Measurements from ENCODE around the gene OR51B4.
"Not testable (repeated sequence)": the region's sequence is repeated elsewhere in the genome, so short reads cannot be mapped to it uniquely, and the experiment has no call there.

The OR51B4 gene

GRCh38 chr11:5313326-5314023 is 11.7 kb upstream of the OR51B4 start:
- H3K36me3 ChIP-seq (ENCODE audit: control insufficient read depth in 2 of 2, insufficient read depth in 1 of 2, low read length in 2 of 2); POLR2A ChIA-PET; H3K27ac ChIP-seq (ENCODE audit: extremely low read depth, low read depth, low read length); H3K4me3 ChIP-seq (ENCODE audit: low read depth, low read length); H3K4me1 ChIP-seq (ENCODE audit: control insufficient read depth, insufficient read depth, low read length); H3K9me3 ChIP-seq (ENCODE audit: control insufficient read depth, insufficient read depth, low read depth, low read length): not testable (repeated sequence)
- CTCF ChIA-PET, result interaction anchor here (0.6 kb wide), 1 partner anchor 69 kb away, joined by 4 read pairs; no protein-coding TSS in a partner anchor
- 0 out of 2 replicates have a peak, but pooled peaks have one; percentile 21 for TF ChIP-seq ZNF146 (tag by site-specific recombination; IDR thresholded peaks at IDR 0.05)

- no peaks in the 10 kb centered on the region for H3K36me3 ChIP-seq (ENCODE audit: control insufficient read depth in 2 of 2, insufficient read depth in 1 of 2, low read length in 2 of 2)
- H3K4me1 ChIP-seq (ENCODE audit: control insufficient read depth, insufficient read depth, low read length), result no peaks in the 10 kb centered on the region
- CTCF ChIA-PET, result no interaction called here
- no peaks in the 10 kb centered on the region for H3K9me3 ChIP-seq (ENCODE audit: control insufficient read depth, insufficient read depth, low read depth, low read length)
- H3K4me3 ChIP-seq (ENCODE audit: low read depth, low read length), result no peak overlapping the region
- POLR2A ChIA-PET, result no interaction called here
- H3K27ac ChIP-seq (ENCODE audit: extremely low read depth, low read depth, low read length), result no peak overlapping the region
- TF ChIP-seq, protein P1, sequence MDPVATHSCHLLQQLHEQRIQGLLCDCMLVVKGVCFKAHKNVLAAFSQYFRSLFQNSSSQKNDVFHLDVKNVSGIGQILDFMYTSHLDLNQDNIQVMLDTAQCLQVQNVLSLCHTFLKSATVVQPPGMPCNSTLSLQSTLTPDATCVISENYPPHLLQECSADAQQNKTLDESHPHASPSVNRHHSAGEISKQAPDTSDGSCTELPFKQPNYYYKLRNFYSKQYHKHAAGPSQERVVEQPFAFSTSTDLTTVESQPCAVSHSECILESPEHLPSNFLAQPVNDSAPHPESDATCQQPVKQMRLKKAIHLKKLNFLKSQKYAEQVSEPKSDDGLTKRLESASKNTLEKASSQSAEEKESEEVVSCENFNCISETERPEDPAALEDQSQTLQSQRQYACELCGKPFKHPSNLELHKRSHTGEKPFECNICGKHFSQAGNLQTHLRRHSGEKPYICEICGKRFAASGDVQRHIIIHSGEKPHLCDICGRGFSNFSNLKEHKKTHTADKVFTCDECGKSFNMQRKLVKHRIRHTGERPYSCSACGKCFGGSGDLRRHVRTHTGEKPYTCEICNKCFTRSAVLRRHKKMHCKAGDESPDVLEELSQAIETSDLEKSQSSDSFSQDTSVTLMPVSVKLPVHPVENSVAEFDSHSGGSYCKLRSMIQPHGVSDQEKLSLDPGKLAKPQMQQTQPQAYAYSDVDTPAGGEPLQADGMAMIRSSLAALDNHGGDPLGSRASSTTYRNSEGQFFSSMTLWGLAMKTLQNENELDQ (tag by site-specific recombination; IDR thresholded peaks at IDR 0.05; ENCODE audit: low read depth), result no peak
- TF ChIP-seq, protein P2, sequence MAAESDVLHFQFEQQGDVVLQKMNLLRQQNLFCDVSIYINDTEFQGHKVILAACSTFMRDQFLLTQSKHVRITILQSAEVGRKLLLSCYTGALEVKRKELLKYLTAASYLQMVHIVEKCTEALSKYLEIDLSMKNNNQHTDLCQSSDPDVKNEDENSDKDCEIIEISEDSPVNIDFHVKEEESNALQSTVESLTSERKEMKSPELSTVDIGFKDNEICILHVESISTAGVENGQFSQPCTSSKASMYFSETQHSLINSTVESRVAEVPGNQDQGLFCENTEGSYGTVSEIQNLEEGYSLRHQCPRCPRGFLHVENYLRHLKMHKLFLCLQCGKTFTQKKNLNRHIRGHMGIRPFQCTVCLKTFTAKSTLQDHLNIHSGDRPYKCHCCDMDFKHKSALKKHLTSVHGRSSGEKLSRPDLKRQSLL (tag by site-specific recombination; IDR thresholded peaks at IDR 0.05), result no peak
- TF ChIP-seq ZNF391 (tag by site-specific recombination; IDR thresholded peaks at IDR 0.05; ENCODE audit: borderline replicate concordance, low read depth) (no peak), GFI1B (tag by site-specific recombination; IDR thresholded peaks at IDR 0.05) (no peak), MYNN (tag by site-specific recombination; IDR thresholded peaks at IDR 0.05; ENCODE audit: borderline replicate concordance) (no peak), ZSCAN16 (tag by site-specific recombination; IDR thresholded peaks at IDR 0.05) (no peak), ZNF624 (tag by site-specific recombination; IDR thresholded peaks at IDR 0.05) (no peak), ZNF768 (tag by site-specific recombination; IDR thresholded peaks at IDR 0.05) (no peak), ZNF155 (tag by site-specific recombination; IDR thresholded peaks at IDR 0.05) (no peak)
Observed at GRCh38 chr11:5310423-5310822, 8.7 kb upstream of the OR51B4 start.

GRCh38 chr11:5307256-5308019 is 5.7 kb upstream of the OR51B4 start:
- Histone ChIP-seq H3K27ac (ENCODE audit: extremely low read depth, low read depth, low read length) (no peak overlapping the region), H3K9me3 (ENCODE audit: control insufficient read depth, insufficient read depth, low read depth, low read length) (no peaks in the 10 kb centered on the region), H3K4me1 (ENCODE audit: control insufficient read depth, insufficient read depth, low read length) (no peaks in the 10 kb centered on the region), H3K4me3 (ENCODE audit: low read depth, low read length) (no peak overlapping the region), H3K36me3 (ENCODE audit: control insufficient read depth in 2 of 2, insufficient read depth in 1 of 2, low read length in 2 of 2) (no peaks in the 10 kb centered on the region)
- ChIA-PET POLR2A (no interaction called here), CTCF (no interaction called here)
- TF ChIP-seq KLF7 (tag by site-specific recombination; IDR thresholded peaks at IDR 0.05; ENCODE audit: borderline replicate concordance) (no peak), ZNF548 (tag by site-specific recombination; IDR thresholded peaks at IDR 0.05) (no peak), ZNF488 (tag by site-specific recombination; IDR thresholded peaks at IDR 0.05) (no peak), ZNF121 (tag by site-specific recombination; IDR thresholded peaks at IDR 0.05) (no peak), PRDM4 (tag by site-specific recombination; IDR thresholded peaks at IDR 0.05) (no peak)
- TF ChIP-seq, protein P3, sequence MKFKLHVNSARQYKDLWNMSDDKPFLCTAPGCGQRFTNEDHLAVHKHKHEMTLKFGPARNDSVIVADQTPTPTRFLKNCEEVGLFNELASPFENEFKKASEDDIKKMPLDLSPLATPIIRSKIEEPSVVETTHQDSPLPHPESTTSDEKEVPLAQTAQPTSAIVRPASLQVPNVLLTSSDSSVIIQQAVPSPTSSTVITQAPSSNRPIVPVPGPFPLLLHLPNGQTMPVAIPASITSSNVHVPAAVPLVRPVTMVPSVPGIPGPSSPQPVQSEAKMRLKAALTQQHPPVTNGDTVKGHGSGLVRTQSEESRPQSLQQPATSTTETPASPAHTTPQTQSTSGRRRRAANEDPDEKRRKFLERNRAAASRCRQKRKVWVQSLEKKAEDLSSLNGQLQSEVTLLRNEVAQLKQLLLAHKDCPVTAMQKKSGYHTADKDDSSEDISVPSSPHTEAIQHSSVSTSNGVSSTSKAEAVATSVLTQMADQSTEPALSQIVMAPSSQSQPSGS (tag by site-specific recombination; IDR thresholded peaks at IDR 0.05; ENCODE audit: low read depth), result no peak
- TF ChIP-seq, protein P4, sequence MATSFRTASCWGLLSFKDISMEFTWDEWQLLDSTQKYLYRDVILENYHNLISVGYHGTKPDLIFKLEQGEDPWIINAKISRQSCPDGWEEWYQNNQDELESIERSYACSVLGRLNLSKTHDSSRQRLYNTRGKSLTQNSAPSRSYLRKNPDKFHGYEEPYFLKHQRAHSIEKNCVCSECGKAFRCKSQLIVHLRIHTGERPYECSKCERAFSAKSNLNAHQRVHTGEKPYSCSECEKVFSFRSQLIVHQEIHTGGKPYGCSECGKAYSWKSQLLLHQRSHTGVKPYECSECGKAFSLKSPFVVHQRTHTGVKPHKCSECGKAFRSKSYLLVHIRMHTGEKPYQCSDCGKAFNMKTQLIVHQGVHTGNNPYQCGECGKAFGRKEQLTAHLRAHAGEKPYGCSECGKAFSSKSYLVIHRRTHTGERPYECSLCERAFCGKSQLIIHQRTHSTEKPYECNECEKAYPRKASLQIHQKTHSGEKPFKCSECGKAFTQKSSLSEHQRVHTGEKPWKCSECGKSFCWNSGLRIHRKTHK (tag by site-specific recombination; IDR thresholded peaks at IDR 0.05), result no peak
